ENCODE data around the gene FAM169A. TPM values are rescaled to one million over a fixed set of nuclear protein-coding genes. Genes with fewer than 3 reads are reported as not detected.

FAM169A gene
- total RNA-seq, 4 donors from 2014 or later: 0.53 TPM; not detected in 3

DNA sequence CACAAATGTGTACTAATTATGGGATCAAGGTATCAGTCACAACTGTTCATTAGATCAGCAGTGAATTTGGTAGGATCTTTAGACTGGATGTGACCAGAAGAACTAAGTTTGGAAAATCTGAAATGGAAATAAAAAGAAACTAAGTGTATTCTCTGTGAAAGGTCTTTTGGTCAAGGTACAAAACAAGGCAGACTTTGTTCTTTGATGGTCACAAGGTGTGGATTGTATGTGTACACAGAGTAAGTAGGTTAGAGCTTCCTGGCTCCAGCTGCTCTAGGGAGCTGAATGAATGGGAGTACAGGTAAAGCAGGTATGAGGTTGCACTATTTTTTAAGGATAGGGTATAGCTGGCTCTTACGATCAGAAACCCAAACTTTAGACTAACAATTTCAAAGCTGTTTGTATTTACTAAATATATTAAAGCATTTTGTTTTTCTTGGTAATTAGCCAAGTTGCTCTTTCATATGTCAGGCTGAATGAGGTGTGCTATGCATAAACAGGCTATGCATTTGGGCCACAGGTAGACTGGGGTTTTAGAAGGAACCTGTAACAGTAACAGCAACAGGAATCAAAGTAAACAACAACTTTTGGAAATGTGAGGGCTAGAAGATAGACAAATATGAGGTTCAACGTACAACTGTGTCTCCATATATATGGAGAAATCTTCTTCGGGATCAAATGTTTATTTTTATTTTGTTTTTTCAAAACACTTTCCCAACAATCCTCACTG, 32.5 kb downstream of the FAM169A start:
- H3K4me3 ChIP-seq: no peak overlapping the region
- H3K27ac ChIP-seq: no peak overlapping the region
- H3K27me3 ChIP-seq: peaks cover 0 to 5% (median 4%) of the 10 kb centered on the region in 3 donors
- no peak for ATAC-seq
- in situ Hi-C loops (cut with MboI; ENCODE audit: low sequenced_read_pairs in 4 of 4): no loop called here
- H3K4me1 ChIP-seq: no peaks in the 10 kb centered on the region
- H3K36me3 ChIP-seq: no peaks in the 10 kb centered on the region
- no peaks in the 10 kb centered on the region for H3K9me3 ChIP-seq
- TF ChIP-seq, protein P1, sequence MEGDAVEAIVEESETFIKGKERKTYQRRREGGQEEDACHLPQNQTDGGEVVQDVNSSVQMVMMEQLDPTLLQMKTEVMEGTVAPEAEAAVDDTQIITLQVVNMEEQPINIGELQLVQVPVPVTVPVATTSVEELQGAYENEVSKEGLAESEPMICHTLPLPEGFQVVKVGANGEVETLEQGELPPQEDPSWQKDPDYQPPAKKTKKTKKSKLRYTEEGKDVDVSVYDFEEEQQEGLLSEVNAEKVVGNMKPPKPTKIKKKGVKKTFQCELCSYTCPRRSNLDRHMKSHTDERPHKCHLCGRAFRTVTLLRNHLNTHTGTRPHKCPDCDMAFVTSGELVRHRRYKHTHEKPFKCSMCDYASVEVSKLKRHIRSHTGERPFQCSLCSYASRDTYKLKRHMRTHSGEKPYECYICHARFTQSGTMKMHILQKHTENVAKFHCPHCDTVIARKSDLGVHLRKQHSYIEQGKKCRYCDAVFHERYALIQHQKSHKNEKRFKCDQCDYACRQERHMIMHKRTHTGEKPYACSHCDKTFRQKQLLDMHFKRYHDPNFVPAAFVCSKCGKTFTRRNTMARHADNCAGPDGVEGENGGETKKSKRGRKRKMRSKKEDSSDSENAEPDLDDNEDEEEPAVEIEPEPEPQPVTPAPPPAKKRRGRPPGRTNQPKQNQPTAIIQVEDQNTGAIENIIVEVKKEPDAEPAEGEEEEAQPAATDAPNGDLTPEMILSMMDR (IDR thresholded peaks at IDR 0.05 in 4 of 5, conservative IDR thresholded peaks at IDR 0.05 in 1 of 5): no peak
- no peak for TF ChIP-seq POLR2A (IDR thresholded peaks at IDR 0.05)
- intact Hi-C loops (cut with DNase I; ENCODE audit: low total_unique reads): no loop called here
- DNase-seq: no peak

- no peaks in the 10 kb centered on the region for H3K36me3 ChIP-seq
- intact Hi-C loops (cut with DNase I; ENCODE audit: low total_unique reads): no loop called here
- TF ChIP-seq, protein P1 (IDR thresholded peaks at IDR 0.05 in 4 of 5, conservative IDR thresholded peaks at IDR 0.05 in 1 of 5): no peak
- TF ChIP-seq POLR2A (IDR thresholded peaks at IDR 0.05): no peak
- no peak overlapping the region for H3K4me3 ChIP-seq
- peaks cover 0 to 5% (median 4%) of the 10 kb centered on the region in 3 donors for H3K27me3 ChIP-seq
- in situ Hi-C loops (cut with MboI; ENCODE audit: low sequenced_read_pairs in 4 of 4): no loop called here
- ATAC-seq: no peak
- no peaks in the 10 kb centered on the region for H3K4me1 ChIP-seq
- H3K27ac ChIP-seq: no peak overlapping the region
- DNase-seq: no peak
- no peaks in the 10 kb centered on the region for H3K9me3 ChIP-seq
Observed at GRCh38 chr5:74829413-74829812, 36.8 kb downstream of the FAM169A start.

GRCh38 chr5:74822288-74822687, 43.9 kb downstream of the FAM169A start:
- in situ Hi-C loops (cut with MboI; ENCODE audit: low sequenced_read_pairs in 4 of 4) (no loop called here), intact Hi-C loops (cut with DNase I; ENCODE audit: low total_unique reads) (no loop called here)
- H3K4me3 ChIP-seq: no peak overlapping the region

DNA sequence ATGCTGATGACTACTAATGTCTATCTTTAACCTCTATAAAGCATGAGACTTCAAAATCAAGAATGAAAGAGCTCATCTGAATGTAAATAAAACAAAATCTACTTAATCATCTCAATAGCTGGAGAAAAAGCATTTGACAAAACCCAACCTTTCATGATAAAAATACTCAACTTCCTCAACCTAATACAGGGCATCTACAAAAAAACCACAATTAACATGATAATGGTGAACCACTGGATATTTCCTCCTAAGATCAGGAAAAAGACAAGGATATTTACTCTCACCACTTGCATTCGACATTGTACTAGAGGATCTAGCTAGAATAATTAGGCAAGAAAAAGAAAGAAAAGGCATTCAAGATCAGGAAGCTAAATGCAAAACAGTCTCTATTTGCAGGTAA, 49.3 kb downstream of the FAM169A start:
- in situ Hi-C loops (cut with MboI; ENCODE audit: low sequenced_read_pairs in 4 of 4): no loop called here
- ATAC-seq (no peak), DNase-seq (no peak)
- Histone ChIP-seq H3K9me3 (no peaks in the 10 kb centered on the region), H3K4me1 (no peaks in the 10 kb centered on the region), H3K4me3 (no peak overlapping the region), H3K36me3 (no peaks in the 10 kb centered on the region), H3K27ac (no peak overlapping the region), H3K27me3 (no peaks in the 10 kb centered on the region)
- TF ChIP-seq, protein P1 (IDR thresholded peaks at IDR 0.05 in 4 of 5, conservative IDR thresholded peaks at IDR 0.05 in 1 of 5): no peak
- no peak for TF ChIP-seq POLR2A (IDR thresholded peaks at IDR 0.05)
- intact Hi-C loops (cut with DNase I; ENCODE audit: low total_unique reads): no loop called here

More at GRCh38 chr5:74822288-74822687, 43.9 kb downstream of the FAM169A start:
- DNase-seq (no peak), ATAC-seq (no peak)
- Histone ChIP-seq H3K4me1 (no peaks in the 10 kb centered on the region), H3K27me3 (no peaks in the 10 kb centered on the region), H3K36me3 (no peaks in the 10 kb centered on the region), H3K27ac (no peak overlapping the region), H3K9me3 (no peaks in the 10 kb centered on the region)
- TF ChIP-seq, protein P1 (IDR thresholded peaks at IDR 0.05 in 4 of 5, conservative IDR thresholded peaks at IDR 0.05 in 1 of 5): no peak
- no peak for TF ChIP-seq POLR2A (IDR thresholded peaks at IDR 0.05)

Measured in gastrocnemius medialis (tissue), 4 donors.